Brain microvascular endothelial cell (primary cell): ENCODE measurements around the gene ZNF804B.

Experiments
- DNase-seq: peaks from one replicate; pipeline ENCODE4 v3.0.0-alpha.2; 2020
- H3K27ac ChIP-seq: fragments of 250-450 bp; sonication (Bioruptor Pico); 2 replicates; pipeline ENCODE4 v1.5.1; 2020; ENCODE audit warnings: mild to moderate bottlenecking, moderate library complexity
- H3K27me3 ChIP-seq: fragments of 250-450 bp; sonication (Bioruptor Pico); replicated peaks from 2 replicates; pipeline ENCODE4 v1.5.1; 2020; ENCODE audit warnings: mild to moderate bottlenecking
- H3K36me3 ChIP-seq: fragments of 250-450 bp; sonication (Bioruptor Pico); replicated peaks from 2 replicates; pipeline ENCODE4 v1.5.1; 2020; ENCODE audit warnings: mild to moderate bottlenecking
- H3K4me3 ChIP-seq: 2 replicates; pipeline ENCODE4 v1.5.1; 2011; ENCODE audit warnings: low read depth, mild to moderate bottlenecking, control low read depth, low read length, moderate library complexity
- in situ Hi-C: cut with HindIII; loops from 2 replicates; pipeline ENCODE4 v1.10.0; 2017; ENCODE audit warnings: low sequenced_read_pairs, low pct_ligation_motif_present
- TF ChIP-seq, protein P1 (sequence below): IDR thresholded peaks from 2 replicates; pipeline ENCODE4 v1.5.1; 2011; ENCODE audit warnings: low read depth, mild to moderate bottlenecking, moderate library complexity, low read length, control low read depth, inconsistent platforms; ENCODE audit errors: missing control alignments

ZNF804B gene

DNA sequence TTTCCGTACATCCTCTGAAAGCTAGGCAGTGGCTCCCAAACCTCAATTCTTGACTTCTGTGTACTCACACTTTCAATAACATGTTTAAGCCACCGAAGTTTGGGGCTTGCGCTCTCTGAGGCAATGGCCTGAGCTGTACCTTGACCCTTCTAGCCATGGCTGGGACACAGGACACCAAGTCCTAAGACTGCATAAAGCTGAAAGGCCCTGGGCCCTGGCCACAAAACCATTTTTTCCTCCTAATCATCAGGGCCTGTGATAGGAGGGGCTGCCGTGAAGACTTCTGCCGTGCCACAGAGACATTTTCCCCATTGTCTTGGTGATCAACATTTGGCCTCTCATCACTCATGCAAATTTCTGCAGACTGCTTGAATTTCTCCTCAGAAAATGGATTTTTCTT is 252.5 kb downstream of the ZNF804B start:
- H3K27me3 ChIP-seq = no peaks in the 10 kb centered on the region
- in situ Hi-C loops = no loop called here
- no peak overlapping the region for H3K4me3 ChIP-seq
- no peak for DNase-seq
- H3K36me3 ChIP-seq = no peaks in the 10 kb centered on the region
- no peak overlapping the region for H3K27ac ChIP-seq
- TF ChIP-seq, protein P1, sequence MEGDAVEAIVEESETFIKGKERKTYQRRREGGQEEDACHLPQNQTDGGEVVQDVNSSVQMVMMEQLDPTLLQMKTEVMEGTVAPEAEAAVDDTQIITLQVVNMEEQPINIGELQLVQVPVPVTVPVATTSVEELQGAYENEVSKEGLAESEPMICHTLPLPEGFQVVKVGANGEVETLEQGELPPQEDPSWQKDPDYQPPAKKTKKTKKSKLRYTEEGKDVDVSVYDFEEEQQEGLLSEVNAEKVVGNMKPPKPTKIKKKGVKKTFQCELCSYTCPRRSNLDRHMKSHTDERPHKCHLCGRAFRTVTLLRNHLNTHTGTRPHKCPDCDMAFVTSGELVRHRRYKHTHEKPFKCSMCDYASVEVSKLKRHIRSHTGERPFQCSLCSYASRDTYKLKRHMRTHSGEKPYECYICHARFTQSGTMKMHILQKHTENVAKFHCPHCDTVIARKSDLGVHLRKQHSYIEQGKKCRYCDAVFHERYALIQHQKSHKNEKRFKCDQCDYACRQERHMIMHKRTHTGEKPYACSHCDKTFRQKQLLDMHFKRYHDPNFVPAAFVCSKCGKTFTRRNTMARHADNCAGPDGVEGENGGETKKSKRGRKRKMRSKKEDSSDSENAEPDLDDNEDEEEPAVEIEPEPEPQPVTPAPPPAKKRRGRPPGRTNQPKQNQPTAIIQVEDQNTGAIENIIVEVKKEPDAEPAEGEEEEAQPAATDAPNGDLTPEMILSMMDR = no peak

DNA sequence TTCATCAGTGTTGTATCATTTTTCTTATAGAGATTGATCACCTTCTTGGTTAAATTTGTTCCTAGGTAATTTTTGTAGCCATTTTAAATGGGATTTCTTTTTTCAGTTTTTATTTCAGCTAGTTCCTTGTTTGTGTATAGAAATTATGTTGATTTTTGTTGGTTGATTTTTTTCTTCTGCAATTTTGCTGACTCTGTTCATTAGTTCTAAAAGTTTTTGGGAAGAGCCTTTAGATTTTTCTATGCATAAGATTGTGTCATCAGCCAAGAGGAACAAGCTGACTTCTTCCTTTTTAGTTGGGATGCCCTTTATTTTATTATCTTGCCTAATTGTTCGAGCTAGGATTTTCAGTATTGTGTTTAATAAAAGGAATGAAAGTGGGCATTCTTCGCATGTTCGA is 258.2 kb downstream of the ZNF804B start:
- Histone ChIP-seq H3K27me3 (no peaks in the 10 kb centered on the region), H3K36me3 (no peaks in the 10 kb centered on the region), H3K4me3 (no peak overlapping the region), H3K27ac (no peak overlapping the region)
- in situ Hi-C loops = no loop called here
- no peak for DNase-seq
- TF ChIP-seq, protein P1 = no peak

- DNase-seq = no peak
- no peaks in the 10 kb centered on the region for H3K27me3 ChIP-seq
- no peaks in the 10 kb centered on the region for H3K36me3 ChIP-seq
- TF ChIP-seq, protein P1 = no peak
- H3K27ac ChIP-seq = no peak overlapping the region
- in situ Hi-C loops = no loop called here
- H3K4me3 ChIP-seq = no peak overlapping the region
These were observed 262.2 kb downstream of the ZNF804B start for GRCh38 chr7:89021741-89022140.

DNA sequence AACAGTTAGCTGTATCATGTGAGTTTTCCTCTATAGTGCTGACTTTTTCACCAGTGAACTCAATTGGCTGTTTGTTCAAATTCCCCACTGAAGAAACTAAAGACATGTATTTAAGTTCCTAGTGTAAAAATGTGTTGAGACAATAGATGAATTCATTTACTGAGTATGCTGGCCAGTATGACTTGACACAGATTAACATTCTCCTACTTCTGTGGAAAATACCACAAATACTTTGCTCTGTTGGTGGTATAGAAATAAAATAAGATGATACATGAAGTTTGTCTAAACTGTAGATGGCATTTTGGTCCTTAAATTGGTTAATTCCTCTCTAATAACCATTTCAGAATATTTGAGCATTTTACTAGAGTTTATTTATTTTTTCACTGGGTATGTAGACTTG is 263.7 kb downstream of the ZNF804B start:
- TF ChIP-seq, protein P1 = no peak
- H3K36me3 ChIP-seq = no peaks in the 10 kb centered on the region
- H3K4me3 ChIP-seq = no peak overlapping the region
- DNase-seq = no peak
- H3K27me3 ChIP-seq = no peaks in the 10 kb centered on the region
- in situ Hi-C loops = no loop called here
- no peak overlapping the region for H3K27ac ChIP-seq

GRCh38 chr7:89023877-89024276 is 264.4 kb downstream of the ZNF804B start:
- Histone ChIP-seq H3K36me3 (no peaks in the 10 kb centered on the region), H3K4me3 (no peak overlapping the region), H3K27ac (no peak overlapping the region), H3K27me3 (no peaks in the 10 kb centered on the region)
- DNase-seq = no peak
- in situ Hi-C loops = no loop called here
- TF ChIP-seq, protein P1 = no peak

GRCh38 chr7:89027781-89028180 is 268.3 kb downstream of the ZNF804B start:
- H3K27ac ChIP-seq = no peak overlapping the region
- H3K27me3 ChIP-seq = no peaks in the 10 kb centered on the region
- no peak overlapping the region for H3K4me3 ChIP-seq
- no peaks in the 10 kb centered on the region for H3K36me3 ChIP-seq
- in situ Hi-C loops = no loop called here
- TF ChIP-seq, protein P1 = no peak
- no peak for DNase-seq
